ENCODE data around the gene LIMS1.
"Not testable (repeated sequence)": the region's sequence is repeated elsewhere in the genome, so short reads cannot be mapped to it uniquely, and the experiment has no call there.

LIMS1 gene, protein sequence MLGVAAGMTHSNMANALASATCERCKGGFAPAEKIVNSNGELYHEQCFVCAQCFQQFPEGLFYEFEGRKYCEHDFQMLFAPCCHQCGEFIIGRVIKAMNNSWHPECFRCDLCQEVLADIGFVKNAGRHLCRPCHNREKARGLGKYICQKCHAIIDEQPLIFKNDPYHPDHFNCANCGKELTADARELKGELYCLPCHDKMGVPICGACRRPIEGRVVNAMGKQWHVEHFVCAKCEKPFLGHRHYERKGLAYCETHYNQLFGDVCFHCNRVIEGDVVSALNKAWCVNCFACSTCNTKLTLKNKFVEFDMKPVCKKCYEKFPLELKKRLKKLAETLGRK

DNA sequence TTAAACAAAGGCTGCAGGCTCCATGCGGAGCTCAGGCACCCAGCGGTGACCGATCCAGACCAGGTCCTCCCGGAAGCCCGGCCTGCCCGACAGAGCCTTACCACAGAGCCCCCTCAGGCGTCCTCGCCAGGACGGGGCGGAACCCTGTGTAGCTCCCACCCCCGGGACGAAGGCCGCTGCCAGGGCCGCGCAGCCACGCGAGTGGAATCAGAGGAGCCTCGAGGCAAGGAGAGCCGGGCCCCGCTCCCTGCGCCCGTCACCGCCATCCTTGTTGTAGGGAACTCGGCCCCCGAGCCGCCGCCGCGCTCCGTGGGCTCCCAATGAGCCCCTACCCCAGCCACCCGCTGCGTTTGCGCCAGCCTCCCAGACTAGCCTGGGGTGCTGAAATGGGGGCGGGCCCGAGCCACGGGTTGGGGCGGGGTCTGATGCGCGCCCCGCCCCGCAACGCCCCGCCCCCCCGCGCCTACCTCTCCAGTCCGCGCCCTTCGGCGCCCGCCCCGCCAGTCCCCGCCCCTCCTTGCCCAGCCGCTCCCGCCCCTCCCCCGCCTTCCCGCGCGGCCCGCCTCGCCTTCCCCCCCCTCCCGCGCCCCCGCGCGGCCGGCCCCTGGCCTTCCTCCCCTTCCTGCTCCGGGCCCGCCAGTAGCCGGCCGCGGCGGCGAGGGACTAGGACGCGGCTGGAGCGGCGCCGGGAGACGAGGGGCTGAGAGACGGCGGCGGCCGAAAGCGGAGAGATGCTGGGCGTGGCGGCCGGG is at the start of gene LIMS1:
Gene LIMS1 (plus strand): TSS at position 639 of the 752 bp plus-strand sequence. CDS start 93 bp downstream, at position 732.
- DNase-seq (ENCODE audit: low read depth in 2 of 2, low spot score in 1 of 2): peak; percentile 71 to 77

GRCh38 chr2:108485253-108485652 is 49.0 kb upstream of the LIMS1 start:
- no peak for DNase-seq (ENCODE audit: low read depth in 2 of 2, low spot score in 1 of 2)

- DNase-seq (ENCODE audit: low read depth in 2 of 2, low spot score in 1 of 2): no peak
Observed at GRCh38 chr2:108490506-108491122, 43.7 kb upstream of the LIMS1 start.

DNA sequence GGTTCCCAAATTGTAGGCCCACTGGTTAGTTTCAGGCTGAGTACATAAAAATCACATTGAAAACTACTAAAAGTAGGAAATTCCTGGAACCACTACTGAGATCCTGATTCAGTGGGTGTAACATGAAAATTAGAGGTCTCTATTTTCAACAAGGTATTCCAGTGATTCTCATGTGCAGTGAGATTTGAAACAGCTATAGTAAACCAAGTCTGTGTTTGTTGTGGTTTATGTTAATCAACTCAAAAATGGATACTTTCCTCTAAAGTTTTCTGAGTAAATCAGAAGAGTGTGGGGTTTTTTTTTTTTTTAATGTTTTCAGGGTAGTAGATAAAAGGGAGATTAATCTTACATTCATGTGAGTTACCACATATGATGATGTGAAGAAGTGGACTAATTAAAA is 42.4 kb upstream of the LIMS1 start:
- no peak for DNase-seq (ENCODE audit: low read depth in 2 of 2, low spot score in 1 of 2)

DNA sequence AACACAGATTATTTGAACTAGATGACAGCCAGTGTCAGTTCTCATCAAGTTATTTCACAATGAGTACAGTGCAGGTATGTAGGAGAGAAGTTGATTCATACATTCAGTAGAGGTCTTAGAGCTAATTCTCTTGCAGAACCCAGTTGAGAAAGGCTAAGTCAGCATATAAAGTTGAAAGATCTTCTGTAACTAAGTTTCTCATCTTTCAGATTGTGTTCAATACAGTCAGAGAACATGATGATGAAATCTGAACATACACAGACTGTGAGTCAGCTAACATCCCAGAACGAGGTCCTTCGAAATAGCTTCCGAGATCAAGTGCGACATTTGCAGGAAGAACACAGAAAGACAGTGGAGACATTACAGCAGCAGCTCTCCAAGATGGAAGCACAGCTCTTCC is 41.9 kb upstream of the LIMS1 start:
- no peak for DNase-seq (ENCODE audit: low read depth in 2 of 2, low spot score in 1 of 2)

GRCh38 chr2:108496167-108496566 is 38.1 kb upstream of the LIMS1 start:
- DNase-seq (ENCODE audit: low read depth in 2 of 2, low spot score in 1 of 2): not testable (repeated sequence)

GRCh38 chr2:108507620-108508019 is 26.6 kb upstream of the LIMS1 start:
- not testable (repeated sequence) for DNase-seq (ENCODE audit: low read depth in 2 of 2, low spot score in 1 of 2)

- not testable (repeated sequence) for DNase-seq (ENCODE audit: low read depth in 2 of 2, low spot score in 1 of 2)
Observed at GRCh38 chr2:108512431-108512830, 21.8 kb upstream of the LIMS1 start.

- DNase-seq (ENCODE audit: low read depth in 2 of 2, low spot score in 1 of 2): not testable (repeated sequence)
Observed at GRCh38 chr2:108514478-108514877, 19.8 kb upstream of the LIMS1 start.

DNA sequence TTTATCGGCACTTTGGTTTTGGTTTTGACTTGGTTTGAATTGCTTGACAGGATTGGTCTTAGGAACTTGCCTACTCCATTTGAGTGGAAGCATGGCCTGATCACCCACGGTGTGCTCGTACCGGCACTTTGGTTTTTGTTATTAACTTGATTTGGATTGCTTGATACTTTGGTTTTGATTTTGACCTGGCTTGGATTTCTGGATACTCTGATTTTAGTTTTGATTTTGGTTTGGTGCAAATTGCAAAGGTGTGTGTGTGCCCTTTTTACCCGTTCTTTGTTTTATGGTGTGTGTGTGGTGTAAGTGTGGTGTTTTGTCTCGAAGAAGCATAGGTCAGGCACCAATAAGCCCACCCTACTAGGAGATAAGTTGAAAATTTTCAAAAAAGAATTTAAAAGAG is 9.6 kb upstream of the LIMS1 start:
- DNase-seq (ENCODE audit: low read depth in 2 of 2, low spot score in 1 of 2): not testable (repeated sequence)

DNA sequence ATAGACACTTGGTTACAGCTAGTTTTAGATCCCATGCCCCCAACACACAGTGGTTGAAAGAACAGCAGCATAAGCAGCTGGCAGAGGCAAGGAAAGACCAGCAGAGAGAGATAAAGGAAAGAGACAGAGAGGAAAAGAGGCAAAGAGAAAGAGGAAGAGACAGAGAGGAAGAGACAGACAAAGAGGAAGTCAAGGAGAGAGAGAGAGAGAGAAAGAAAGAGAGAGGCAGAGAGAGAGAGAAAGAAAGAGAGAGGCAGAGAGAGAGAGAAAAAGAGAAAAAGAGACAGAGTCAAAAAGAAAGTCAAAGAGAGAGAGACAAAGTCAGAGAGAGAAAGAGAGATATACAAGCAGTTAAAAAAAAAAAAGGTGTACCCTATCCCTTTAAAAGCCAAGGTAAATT is 9.0 kb upstream of the LIMS1 start:
- DNase-seq (ENCODE audit: low read depth in 2 of 2, low spot score in 1 of 2): not testable (repeated sequence)

GRCh38 chr2:108531674-108532055 is 2.6 kb upstream of the LIMS1 start:
- DNase-seq (ENCODE audit: low read depth in 2 of 2, low spot score in 1 of 2): no peak

- DNase-seq (ENCODE audit: low read depth in 2 of 2, low spot score in 1 of 2): peak in 1 of 2 donors; percentile 2
Observed at GRCh38 chr2:108534584-108535356, 500 bp downstream of the LIMS1 start.

GRCh38 chr2:108535357-108535631 is 1.0 kb downstream of the LIMS1 start:
- no peak for DNase-seq (ENCODE audit: low read depth in 2 of 2, low spot score in 1 of 2)

GRCh38 chr2:108536133-108536780 is 2.0 kb downstream of the LIMS1 start:
- DNase-seq (ENCODE audit: low read depth in 2 of 2, low spot score in 1 of 2): no peak

DNA sequence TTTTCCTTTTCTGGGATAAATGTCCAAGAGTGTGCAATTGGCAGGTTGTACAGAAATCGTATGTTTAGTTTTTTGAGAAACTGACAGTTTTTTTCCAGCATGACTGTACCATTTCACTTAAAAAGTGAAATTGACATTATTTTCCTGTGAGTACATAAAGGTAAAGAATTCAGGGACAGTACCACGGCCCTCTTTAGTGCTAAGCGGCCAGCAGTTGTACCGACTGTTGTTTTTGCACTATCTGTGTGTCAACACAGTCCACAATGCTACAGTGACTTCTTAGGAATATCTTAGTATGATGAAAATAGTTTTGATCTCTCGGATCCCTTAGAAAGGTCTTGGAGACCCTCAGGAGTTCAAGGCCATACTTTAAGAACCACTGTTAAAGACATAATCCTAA is 2.6 kb downstream of the LIMS1 start:
- no peak for DNase-seq (ENCODE audit: low read depth in 2 of 2, low spot score in 1 of 2)

- no peak for DNase-seq (ENCODE audit: low read depth in 2 of 2, low spot score in 1 of 2)
Observed at GRCh38 chr2:108538000-108538625, 3.8 kb downstream of the LIMS1 start.

DNA sequence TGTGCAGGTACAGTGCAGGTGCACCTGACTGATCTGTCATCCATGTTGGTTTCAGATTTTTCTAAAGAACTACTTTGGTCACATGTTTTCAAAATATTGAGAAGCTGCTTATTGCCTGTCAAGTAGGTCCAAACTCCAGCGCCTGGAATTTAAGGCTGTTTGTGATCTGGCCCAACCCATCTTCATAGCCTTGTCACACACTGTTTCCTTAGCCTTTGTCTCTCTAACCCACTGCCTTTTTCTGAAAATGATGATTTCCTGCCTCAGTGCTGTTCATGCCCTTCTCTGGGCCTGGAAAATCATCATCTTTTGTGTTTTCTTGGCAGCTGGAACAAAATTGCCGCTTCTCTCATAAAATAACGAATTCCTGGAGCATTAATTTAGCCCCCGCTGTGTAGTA is 7.2 kb downstream of the LIMS1 start:
- no peak for DNase-seq (ENCODE audit: low read depth in 2 of 2, low spot score in 1 of 2)

GRCh38 chr2:108542071-108542470 is 7.8 kb downstream of the LIMS1 start:
- no peak for DNase-seq (ENCODE audit: low read depth in 2 of 2, low spot score in 1 of 2)

DNA sequence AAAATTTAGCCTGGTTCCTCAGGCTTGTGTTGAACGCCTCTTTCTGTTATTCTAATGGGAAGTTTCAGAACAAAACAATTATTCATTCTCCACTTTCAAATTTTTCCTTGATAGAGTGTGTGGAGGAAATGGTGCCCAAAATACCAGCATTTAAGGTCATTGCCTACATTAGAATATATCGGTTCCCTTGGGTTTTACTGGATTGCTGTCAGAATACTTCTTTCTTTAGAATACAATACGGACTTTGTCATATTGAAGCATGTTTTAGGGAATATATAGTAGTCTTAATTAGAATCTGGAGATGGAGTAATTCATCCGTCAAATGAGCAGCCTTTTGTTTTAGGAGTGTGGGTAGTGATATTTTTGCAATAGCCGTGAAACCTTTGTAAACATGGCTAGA is 13.3 kb downstream of the LIMS1 start:
- no peak for DNase-seq (ENCODE audit: low read depth in 2 of 2, low spot score in 1 of 2)

All from stimulated activated CD8-positive, alpha-beta memory T cell treated with anti-CD3 and anti-CD28 coated beads, Interleukin-4, amount 100 ng/mL, for 1 hour (primary cell).